ENCODE measurements around the gene MED16.
A peak's percentile ranks its signal among the peaks of the same experiment; 100 is the strongest.
"Not testable (repeated sequence)": the region's sequence is repeated elsewhere in the genome, so short reads cannot be mapped to it uniquely, and the experiment has no call there.

Gene MED16

DNA sequence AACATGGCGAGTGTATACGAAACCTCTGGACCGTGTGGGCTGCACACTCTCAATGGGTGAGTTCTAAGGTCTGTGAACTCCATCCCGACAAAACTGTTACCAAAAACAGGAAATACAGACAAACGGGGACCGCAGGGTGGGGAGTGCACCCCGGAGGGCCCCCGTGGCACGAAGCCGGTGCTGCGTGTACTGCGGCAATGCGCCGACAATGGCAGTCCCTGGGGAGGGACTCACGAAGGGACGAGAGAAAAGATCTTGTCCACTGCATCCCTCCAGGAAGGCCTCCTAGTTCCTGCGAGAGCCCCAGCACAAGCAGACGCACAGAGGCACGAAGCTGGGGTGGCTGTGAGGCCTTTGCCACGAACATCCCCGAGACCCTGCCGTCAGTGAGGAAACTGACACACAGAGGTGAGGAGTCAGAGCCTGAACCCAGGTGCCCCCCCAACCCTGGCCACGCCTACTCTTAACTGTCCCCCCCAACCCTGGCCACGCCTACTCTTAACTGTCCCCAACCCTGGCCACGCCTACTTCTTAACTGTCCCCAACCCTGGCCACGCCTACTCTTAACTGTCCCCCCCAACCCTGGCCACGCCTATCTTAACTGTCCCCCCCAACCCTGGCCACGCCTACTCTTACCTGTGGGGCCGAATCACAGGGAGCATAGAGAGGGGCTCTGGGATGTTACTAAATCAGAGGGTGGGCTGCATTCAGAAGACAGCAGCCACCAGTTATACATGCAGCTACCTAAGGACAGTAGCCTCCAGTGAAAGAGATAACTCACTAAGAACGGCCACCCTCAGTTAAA, 4.2 kb downstream of the MED16 start:
- peak; percentile 52 for DNase-seq (ENCODE audit: low read depth)

GRCh38 chr19:887599-887998, 5.4 kb downstream of the MED16 start:
- DNase-seq (ENCODE audit: low read depth), result no peak

DNA sequence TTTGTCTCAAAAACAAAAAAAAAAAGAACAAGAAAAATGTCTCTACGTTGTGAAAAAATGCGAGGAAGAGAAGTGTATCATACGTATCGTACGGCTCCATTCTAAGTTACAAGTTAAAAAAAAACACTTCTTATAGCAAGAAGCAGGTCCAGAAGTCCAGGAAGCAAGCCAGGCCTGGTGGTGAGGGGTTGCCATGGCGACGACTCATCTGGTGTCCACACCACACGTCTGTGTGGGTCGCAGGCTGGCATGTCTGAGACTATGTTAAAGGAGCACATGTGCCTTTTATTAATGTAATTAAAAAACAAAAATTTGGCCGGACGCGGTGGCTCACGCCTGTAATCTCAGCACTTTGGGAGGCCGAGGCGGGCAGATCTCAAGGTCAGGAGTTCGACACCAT, 5.9 kb downstream of the MED16 start:
- DNase-seq (ENCODE audit: low read depth), result no peak

GRCh38 chr19:885536-886224, 7.3 kb downstream of the MED16 start:
- no peak for DNase-seq (ENCODE audit: low read depth)

DNA sequence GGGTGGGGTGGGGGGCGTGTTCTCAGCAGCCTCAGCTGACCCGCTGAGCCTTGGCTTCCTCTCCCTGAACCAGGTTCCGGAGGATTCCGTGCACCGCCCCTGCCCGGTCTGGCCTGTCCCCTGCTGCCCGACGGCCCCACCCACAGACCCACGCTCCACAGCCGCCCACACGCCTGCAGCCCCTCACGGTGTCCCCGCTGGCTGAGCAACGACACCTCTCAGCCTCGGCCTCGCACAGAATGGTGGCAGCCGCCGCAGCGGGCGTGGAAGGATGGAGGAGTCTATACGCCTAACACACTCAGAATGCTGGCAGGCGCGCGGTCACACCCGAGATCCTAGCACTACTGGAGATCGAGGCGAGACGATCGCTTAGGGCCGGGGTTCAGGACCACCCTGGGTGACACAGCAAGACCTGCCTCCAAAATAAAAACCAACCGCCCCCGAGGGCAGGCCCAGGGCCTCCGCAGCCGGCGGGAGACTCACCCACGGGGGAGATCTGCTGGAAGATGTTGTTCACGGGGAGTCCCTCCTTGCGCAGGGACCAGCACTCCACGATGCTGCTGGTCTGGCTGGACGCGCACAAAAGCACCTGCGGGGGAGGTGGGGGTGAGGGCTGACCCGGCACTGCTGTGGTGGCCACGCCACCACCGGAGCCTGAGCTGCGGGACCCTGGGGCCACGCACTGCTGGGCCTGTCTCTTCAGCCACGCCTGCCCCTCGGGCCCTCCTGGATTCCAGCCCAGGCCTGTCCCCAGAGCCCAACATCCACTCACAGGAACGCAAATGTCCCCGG, 8.4 kb downstream of the MED16 start:
- DNase-seq (ENCODE audit: low read depth), result no peak

DNA sequence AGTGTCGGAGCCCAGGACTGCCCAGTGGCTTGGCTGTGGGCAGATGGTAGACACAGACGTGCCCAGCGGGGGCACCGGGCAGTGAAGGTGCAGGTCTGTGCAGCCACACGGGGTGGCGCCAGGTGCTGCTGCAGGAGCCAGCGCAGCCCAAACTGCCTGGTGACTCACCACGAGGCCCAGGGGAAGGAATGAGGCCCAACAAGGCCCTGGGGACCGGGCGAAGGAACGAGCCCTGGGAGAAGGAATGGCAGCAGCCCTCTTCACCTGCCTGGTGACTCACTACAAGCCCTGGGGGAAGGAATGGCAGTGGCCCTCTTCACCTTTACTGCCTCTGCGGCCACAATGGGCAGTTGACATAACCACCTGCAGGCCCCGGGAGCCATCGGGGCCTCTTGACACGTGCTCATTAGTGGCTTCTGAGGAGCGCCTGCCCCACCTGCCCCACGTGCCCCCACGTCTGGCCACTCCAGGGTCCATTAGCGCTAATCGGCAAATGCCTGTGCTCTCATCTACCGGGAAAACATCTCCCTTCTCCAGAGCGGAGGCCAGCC, 9.3 kb downstream of the MED16 start:
- DNase-seq (ENCODE audit: low read depth), result no peak

GRCh38 chr19:882871-883497, 10.0 kb downstream of the MED16 start:
- DNase-seq (ENCODE audit: low read depth), result no peak

DNA sequence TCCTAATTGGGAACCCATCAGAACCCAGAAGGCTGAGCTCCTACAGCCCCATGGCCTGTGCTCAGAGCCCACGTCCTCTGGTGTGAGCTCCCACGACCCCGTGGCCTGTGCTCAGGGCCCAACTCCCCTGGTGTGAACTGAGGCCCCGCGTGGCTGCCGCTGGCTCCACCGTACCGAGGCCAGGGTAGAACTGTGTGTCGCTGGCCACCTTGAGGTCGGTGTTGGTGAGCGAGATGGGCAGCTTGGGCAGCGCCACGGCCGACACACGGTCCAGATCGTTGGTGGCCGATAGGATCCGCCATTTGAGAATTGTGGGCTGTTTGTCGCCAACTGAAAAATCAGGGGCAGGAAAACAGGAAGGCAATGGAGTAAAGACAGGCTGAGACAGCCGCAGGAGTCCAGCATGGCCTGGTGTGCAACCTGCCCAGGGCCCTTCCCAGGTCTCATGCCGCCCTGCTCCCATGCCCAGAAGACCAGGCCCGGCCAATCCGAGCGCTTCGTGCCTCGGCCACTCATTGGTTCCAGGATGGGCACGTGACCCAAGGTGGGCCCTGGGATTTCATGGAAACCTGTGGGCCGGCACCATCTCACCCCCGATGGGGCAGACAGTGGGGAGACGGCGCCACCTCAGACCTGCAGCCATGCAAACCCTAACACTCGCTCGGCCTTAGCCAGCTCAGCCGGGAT, 11.5 kb downstream of the MED16 start:
- no peak for DNase-seq (ENCODE audit: low read depth)

- no peak for DNase-seq (ENCODE audit: low read depth)
These were observed 13.1 kb downstream of the MED16 start for GRCh38 chr19:879711-880438.

DNA sequence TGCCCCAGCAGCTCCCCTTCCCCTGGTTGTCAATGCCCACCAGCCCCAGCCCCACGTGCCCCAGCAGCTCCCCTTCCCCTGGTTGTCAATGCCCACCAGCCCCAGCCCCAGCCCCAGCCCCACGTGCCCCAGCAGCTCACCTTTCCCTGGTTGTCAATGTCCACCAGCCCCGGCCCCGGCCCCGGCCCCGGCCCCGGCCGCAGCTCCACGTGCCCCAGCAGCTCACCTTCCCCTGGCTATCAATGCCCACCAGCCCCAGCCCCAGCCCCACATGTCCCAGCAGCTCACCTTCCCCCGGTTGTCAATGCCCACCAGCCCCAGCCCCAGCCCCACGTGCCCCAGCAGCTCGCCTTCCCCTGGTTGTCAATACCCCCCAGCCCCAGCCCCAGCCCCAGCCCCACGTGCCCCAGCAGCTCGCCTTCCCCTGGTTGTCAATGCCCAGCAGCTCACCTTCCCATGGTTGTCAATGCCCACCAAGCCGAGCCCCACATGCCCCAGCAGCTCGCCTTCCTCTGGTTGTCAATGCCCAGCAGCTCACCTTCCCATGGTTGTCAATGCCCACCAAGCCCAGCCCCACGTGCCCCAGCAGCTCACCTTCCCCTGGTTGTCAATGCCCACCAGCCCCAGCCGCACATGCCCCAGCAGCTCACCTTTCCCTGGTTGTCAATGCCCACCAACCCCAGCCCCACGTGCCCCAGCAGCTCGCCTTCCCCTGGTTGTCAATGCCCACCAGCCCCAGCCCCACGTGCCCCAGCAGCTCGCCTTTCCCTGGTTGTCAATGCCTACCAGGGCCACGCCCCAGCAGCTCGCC, 14.0 kb downstream of the MED16 start:
- not testable (repeated sequence) for DNase-seq (ENCODE audit: low read depth)

GRCh38 chr19:877992-878660, 14.9 kb downstream of the MED16 start:
- not testable (repeated sequence) for DNase-seq (ENCODE audit: low read depth)

DNA sequence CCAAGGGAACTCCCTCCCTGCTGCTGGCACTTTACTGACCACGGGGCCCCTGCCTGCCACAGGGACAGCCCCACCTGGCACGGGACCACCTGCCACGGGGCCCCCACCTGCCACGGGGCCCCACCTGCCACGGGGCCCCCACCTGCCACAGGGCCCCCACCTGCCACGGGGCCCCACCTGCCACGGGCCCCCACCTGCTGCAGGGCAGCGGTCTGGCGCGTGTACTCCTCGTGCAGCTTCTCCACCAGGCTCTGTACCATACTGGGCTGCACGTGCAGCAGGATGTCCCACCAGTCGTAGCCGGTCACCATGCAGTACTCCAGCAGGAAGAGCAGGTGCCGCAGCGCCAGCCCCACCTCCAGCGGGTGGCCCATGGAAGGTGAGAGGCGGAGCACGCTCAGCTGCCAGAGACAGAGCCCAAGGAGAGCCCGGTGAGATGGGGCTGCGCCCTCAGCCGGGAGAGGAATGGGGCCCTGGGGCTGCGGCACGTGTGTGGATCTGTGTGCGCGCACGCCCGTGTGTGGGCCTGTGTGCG, 16.1 kb downstream of the MED16 start:
- no peak for DNase-seq (ENCODE audit: low read depth)

- DNase-seq (ENCODE audit: low read depth), result no peak
These were observed 16.9 kb downstream of the MED16 start for GRCh38 chr19:876089-876488.

GRCh38 chr19:875265-875879, 17.6 kb downstream of the MED16 start:
- no peak for DNase-seq (ENCODE audit: low read depth)

GRCh38 chr19:873561-874041, 19.4 kb downstream of the MED16 start:
- DNase-seq (ENCODE audit: low read depth), result no peak

- peak; percentile 64 for DNase-seq (ENCODE audit: low read depth)
These were observed 19.9 kb downstream of the MED16 start for GRCh38 chr19:873084-873483.

DNA sequence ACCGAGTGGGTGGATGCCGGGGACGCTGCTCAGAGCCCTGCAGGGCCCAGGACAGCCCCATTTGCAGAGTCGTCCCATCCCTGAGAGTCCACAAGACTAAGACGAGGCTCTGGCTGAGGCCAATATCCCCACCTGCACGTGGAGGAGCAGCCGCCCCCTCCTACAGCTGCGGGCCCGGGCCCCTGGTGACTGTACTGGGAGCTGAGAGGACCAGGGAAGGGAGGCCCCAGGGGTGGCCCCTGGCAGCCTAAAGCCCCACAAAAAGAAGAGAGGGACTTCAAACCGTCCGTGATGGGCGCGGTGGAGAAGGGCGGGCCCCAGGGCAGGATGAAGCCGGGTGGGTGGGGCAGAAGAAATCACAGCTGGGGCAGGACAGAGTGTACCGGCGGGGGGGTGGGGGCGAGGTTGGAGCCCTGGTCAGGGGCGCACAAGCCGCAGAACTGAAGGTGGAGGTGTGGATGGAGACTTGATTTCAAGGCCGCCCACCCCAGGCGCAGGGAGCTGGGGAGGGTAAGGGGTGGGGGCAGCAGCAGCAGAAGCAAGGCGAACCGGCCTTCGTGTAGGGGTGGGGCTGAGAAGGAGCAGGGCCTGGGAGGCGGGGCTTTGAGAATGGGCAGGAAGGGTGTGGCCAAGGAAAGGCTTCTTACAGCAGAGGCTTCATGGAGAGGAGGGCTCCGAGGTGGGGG, 20.6 kb downstream of the MED16 start:
- DNase-seq (ENCODE audit: low read depth), result peak; percentile 78
